ENCODE data around the gene ENOX1.

Gene ENOX1

DNA sequence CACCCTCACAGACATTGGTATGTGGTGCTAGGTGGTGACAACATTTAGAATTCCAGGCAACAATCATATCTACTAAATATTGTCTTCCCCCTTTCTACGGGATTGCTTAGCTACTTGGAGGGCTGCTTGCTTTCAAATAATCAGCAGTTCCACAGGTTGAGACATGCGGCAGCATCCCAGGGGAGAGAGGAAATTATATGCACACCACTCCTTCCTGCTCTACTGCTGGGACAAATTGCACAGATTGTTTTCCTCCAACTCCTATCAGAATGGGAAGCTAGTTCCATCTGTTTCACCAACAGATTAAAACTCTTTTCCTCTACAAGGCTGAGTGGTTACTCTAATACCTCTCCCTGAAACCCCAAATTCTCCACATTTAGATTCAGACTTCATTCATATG lies 488.0 kb downstream of the ENOX1 start:
- no peak for DNase-seq

DNA sequence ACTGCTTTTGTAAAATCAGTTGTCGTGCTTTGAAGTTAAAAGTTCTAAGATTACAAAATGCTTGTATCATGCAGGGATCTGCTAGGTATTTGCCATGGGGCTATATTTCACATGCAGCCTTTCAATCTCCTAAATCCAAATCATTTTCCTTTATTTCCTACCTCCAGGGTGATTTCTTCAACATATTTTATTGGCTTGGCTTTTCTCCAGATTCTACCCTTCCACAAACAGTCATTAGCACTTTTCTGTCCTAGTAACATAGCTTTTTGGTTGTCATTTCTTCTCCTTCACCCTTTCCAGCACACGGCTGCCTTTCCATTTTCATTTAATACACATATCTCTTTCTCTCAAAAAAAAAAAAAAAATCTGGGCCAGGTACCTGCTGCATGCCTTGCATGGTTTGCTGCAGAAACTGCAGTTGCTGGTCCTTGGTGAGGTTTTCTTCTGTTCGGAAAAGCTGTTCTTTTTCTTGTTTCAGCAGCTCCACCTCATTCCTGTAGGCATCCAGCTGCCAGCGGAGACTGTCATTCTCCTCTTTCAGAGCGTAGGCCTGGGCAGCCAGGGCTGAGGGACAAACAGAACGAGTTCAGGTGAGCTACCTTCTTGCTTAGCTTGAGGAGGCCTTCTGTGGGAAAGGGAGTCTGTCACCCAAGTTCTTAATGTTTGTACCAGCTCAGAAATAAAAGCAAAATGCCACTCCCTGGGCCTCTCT lies 488.6 kb downstream of the ENOX1 start:
- DNase-seq, result no peak

DNA sequence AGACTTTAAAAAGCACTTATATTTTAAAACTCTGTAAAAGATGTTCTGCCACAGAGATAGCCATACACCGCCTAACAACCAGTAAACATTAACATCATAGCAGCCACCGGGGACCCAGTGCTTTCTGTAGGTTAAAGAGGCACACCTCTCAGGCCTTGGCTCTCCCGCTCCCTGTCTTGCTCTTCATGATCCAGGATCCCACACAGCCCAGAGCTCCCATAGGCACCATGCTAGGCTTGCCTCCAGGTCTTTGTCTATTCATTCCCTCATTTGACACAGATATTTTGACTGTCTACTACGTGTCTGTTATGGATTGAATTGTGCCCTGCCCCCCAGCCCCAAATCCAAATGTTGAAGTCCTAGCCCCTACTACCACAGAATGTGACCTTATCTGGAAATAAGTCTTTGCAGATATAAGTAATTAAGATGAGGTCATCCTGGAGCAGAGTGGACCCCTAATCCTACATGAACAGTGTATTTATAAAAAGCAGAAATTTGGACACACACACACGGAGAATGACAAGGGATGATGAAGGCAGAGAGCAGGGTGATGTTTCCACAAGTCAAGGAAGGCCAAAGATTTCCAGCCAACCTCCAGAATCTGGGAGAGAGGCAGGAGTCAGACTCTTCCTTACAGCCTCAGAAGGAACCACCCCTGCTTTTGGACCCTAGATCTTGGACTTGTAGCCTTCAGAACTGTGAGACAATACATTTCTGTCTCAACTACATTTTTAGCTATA lies 490.8 kb downstream of the ENOX1 start:
- DNase-seq, result no peak

DNA sequence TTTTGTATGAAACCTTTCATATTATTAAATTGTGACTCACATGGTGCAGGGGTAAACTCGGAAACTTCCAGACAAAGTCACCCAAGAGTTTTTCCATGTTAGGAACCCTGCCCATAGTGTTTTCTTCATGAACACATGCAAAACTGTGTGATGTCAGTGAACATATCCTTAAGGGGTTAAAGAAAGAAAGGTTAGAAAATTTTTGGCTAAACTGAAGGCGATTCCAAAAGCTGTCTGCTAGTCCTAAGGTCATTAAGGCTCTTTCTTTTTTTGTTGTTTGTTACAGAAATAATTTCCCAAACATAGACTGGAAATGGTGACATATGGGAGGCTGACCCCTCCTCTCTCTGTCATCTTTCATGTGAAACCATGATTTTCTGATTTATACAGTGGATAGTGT lies 491.5 kb downstream of the ENOX1 start:
- no peak for DNase-seq

DNA sequence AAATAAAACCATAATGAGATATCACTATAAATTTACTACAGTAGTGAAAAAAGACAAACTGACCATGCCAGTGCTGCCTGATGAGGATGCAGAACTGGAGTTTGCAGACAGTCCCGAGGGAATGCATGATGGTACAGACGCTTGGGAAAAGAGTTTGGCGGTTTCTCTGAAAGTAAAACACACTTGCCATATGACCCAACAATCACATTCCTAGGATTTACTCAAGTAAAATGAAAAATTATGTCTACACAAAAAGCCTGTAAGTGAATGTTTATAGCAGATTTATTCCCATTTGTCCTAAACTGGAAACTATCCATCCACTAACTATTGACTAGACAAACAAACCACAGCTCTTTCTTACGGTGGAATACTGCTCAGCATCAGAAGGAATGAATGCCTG lies 492.4 kb downstream of the ENOX1 start:
- DNase-seq, result no peak

DNA sequence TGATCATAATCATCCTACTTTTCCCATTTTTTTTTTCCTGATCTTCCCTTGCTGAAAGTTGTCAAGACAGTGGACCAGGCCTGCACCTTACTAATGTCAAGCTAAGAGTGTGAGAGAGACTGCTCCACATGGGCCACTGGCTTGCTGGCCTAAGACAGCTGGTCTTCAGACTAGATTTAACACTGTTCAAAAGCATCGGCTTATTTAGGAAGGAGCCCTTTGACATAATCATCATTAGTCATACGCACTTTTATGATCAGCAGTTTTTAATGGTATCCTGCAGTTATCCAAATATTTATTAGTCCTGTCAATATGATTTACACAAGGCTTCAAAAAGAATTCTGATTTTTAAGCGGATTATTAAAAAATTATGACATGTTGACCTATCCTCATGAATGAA lies 492.8 kb downstream of the ENOX1 start:
- no peak for DNase-seq

DNA sequence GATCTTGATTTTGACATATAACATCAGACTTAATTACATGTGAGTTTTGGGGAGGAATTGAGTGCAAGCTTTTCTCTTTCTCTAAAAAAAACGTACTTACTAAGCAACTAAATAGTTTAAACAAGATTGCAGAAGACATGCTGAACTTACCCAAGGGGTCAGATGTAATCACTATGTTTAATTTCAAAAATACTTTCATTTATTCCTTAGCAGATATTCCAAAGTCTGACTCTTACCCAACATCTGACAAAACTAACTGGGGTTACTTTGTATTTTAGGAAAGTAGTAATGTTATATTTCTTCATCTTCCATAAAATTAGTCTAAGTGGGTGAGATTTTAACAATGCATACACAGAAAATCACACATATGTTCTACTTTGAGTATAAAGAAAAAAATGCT lies 493.2 kb downstream of the ENOX1 start:
- DNase-seq, result no peak

DNA sequence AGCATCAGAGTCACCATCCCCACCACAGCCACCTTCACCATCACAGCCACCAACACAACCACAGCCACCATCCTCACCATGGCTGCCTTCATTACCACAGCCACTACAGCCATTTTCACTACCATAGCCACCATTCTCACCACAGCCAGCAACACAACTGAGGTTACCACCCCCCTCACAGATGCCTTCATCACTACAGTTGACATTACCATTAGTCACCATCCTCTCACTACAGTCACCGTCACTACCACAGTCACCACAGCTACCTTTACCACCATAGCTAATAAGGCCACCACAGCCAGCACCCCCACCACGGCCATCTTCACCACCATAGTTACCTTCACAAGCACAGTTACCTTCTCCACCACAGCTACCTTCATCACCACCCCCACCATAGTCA lies 493.8 kb downstream of the ENOX1 start:
- DNase-seq, result no peak

DNA sequence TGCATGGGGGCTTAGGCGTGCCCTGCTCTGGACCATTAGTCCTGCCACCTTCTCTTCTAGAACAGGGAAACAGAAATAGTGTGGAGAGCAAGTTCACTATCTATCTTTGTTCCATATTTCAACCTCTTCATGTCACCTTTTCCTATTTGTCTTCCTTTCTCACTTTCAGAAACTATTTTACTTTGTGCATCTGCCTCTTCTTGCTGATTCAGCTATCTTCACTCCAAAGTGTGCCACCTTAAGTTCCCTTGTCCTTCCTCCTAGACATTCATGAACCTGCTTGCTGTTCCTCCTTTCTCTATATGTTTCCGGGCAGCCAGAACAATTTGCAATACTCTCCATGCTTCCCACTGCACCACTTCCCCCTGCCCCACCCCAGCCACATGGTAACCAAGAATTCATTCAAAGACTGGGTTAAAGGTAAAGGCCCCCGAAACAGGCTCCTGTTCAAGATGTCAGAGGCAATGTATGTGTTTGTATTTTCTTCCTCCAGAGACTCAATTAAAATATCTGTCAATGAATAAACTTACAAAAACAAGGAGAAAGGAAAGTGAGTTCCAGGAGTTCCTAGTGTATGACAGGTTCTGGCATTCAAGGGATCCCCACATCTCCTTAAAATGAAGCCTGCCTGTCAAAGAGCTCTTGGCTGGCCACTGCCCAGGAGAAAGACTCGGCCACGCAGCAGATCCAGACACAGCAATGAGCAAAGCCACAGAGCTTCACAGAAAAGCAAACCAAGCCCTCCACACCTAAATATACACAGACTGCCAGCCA lies 495.3 kb downstream of the ENOX1 start:
- DNase-seq, result no peak

DNA sequence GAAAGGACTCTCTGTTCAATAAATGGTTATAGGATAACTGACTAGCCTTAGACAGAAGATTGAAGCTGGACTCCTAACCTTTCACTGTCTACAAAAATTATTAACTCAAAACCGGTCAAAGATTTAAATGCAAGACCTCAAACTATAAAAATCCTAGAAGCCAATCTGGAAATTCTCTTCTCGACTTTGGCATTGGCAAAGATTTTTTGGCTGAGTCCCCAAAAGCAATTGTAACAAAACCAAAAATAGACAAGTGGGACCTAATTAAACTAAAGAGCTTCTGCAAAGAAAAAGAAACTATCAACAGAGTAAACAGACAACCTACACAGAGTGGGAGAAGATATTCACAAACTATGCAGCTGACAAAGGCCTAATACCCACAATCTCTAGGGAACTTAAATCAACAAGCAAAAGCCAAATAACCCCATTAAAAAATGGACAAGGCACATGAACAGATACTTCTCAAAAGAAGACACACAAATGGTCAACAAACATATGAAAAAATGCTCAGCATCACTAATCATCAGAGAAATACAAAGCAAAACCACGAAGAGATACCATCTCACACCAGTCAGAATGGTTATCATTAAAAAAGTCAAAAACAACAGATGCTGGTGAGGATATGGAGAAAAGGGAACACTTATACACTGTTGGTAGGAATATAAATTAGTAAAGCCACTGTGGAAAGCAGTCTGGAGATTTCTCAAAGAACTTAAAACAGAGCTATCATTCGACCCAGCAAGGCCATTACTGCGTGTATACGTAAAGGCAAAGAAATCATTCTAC lies 497.1 kb downstream of the ENOX1 start:
- DNase-seq, result no peak

DNA sequence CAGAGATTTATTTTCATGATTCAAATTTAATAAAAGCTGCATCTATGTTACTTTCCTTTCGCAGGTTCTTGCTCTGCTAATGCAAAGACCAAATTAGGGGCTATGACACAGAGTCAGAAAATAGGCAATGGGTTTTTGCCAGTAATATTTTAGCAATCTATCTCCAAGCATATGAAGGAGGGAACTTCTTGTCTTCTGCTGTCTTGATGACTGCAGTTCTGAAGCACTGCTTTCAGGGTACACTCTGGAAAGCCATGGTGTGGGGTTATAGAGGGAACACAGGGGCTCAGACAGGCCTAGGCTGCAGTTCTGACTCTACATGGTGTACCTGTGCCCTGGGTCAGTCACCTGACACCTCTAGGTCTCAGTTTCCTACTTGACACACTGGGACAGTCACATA lies 500.0 kb downstream of the ENOX1 start:
- DNase-seq, result no peak

DNA sequence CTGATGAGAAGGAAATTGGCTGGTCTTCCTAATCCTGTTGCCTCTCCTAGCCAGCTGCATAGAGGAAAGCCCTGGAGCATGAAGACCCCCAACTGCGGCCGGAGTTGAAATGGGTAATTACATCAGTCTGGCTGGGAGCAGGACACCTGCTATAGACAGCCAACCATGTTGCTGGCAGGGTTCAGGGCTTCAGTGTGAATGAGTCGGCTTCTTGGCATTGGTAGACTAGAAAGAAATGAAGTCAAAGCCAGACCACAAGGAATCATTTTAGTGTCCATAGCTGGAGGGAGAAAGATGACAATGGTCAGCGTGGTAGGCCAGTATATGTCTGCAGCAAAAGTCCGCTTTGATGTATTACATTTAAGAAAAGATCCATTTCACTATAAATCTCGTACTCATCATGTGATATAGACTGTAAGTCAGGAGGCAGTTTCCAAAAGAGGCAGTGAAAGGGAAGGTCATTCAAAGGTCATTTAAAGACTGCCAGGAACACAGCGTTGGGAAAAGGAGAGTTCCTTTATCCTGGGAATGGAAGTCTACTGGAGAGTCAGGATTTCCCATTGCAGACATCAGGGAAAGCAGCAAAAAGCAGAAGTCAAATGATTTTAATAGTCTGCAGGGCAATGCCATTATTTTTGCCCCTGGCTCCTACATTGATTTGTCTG lies 500.7 kb downstream of the ENOX1 start:
- DNase-seq, result no peak

DNA sequence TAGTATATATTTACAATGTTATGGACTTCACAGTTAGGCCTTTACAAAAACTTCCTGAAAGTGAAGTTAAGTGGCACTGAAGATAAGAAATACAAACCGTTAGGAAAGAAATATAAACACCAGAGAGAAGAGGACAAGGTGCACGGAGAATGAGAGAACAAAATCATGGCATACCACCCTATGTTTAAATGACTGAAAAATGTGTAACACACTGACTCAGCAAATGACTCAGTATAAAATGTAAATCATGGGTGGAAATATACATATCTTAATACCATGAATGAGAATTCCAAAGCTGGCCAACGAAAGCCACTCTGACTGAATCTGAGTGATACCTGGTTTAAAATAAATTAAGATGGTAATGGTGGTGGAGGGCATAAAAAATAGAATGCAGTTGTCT lies 502.6 kb downstream of the ENOX1 start:
- no peak for DNase-seq

DNA sequence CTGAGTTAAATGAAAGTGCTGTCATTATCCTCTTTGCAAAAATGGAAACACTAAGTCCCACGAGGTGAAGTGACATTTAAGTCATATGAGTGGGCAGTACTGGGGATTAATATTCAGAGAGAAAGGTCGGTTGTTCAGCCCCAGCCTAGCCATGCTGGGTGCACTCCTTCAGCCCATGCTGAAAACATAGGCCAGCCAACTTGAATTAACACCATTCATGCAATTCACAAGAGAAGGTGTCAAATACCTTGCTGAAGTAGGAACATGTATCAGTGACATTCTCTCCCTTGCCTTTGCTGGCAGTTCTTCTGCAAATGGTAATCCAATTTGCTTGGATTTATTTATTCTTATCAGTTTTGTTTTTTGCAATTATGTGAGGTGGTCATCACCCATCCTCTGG lies 507.1 kb downstream of the ENOX1 start:
- DNase-seq, result no peak

DNA sequence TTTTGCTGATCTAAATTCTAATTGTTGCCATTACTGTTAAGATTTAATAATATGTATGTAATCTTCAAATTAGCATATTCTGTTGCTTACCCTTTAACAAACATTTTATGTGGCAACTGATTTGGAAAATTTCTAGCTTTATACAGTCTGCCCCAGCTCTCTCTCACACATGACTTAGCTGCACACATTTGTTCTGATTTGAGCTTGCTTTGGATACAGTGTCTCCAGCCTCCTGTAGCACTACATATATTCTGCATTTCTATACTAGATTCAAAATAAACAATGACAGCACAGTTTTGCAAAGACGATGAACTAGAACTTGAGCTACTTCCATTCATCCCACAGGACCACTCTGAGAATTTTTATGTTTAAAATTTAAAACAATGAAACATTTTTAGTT lies 508.6 kb downstream of the ENOX1 start:
- no peak for DNase-seq

DNA sequence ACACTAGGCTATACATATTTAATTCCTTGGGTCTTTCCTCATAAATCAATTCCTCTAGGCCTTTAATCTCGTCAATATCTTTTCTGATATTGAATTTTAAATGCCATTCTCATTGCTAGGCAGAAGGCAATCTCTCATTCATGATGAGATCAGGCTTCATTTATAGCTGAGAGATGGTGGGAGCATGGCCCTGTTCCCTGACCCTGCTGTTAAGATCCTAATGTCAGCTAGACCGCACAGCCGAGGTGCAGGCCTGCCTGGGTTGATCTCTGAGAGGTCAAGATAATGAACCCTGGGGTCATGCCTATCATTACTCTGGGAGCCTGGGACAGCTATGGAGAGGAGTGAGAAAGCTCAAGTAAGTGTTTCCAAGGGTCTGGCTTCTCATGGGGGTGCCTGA lies 509.6 kb downstream of the ENOX1 start:
- DNase-seq, result no peak

DNA sequence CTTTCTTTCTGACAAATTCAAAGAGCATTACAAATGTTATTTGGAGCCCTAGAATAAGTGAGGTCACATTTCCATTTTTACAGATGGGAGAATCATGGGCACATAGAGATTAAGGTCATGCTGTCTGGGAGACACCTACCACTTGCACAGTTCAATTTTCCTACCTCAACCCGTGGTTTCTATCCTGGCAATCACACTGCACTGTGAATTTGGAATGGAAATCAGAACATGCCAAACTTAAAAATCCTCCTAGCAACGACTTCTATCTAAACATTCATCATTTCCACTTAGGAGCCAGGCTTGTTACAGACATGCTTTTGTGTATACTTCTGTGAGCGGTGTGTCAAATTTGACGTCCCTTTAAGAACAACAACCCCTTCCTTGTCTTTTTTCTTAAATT lies 511.9 kb downstream of the ENOX1 start:
- no peak for DNase-seq

DNA sequence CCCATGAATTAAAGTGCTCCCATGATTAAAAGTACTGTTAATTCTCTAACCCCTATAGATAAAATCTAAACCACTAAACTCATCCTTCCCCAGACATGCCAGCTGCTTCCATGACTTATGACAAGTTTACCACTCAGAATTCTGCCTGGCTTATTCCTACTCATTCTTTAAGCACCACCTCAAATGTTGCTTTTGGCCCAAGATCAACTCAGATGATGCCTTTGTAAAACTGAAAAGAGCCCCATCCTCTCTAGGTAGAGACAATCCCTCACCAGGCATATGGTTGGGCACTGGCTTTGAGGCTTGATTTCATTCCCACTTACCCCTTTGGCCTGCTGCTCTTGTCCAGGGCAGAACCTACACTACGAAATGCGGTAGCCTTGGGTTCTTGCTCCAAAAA lies 513.4 kb downstream of the ENOX1 start:
- DNase-seq, result no peak

DNA sequence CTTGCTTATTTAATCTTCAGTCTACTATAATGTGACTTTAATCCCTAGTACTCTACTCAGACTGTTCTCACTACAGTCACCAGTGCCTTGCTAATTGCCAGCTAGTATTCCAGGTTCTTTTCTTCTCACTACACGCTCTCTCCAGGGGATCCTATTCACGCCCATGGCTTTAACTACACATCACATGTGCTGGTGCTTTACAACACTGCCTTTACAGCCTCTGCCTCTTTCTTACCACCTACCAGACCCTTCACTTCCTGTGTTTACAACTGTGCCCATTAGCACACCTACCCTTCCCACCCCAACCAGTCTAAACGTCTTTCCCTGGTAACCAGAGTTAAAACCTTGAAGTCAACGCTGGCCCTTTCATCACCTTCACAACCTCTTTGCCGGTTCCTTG lies 513.9 kb downstream of the ENOX1 start:
- DNase-seq, result no peak

DNA sequence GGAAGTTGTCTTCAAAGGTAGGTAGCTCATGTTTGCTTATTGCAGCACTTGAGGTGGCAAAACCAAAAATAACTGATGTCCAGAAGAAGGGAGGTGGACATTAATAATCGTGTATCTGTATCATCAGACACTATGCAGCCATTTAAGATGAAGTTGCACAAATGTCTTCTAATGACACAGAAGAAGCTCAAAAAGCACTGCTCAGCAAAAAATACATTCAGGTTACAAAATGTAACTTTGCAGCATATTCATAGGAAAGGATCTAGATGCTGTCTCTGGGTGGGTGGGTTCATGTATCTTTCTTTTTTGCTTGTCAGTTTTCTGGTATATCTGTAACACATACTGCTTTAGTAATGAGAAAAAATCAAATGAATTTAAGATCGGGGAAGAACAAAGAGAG lies 515.6 kb downstream of the ENOX1 start:
- DNase-seq, result no peak

DNA sequence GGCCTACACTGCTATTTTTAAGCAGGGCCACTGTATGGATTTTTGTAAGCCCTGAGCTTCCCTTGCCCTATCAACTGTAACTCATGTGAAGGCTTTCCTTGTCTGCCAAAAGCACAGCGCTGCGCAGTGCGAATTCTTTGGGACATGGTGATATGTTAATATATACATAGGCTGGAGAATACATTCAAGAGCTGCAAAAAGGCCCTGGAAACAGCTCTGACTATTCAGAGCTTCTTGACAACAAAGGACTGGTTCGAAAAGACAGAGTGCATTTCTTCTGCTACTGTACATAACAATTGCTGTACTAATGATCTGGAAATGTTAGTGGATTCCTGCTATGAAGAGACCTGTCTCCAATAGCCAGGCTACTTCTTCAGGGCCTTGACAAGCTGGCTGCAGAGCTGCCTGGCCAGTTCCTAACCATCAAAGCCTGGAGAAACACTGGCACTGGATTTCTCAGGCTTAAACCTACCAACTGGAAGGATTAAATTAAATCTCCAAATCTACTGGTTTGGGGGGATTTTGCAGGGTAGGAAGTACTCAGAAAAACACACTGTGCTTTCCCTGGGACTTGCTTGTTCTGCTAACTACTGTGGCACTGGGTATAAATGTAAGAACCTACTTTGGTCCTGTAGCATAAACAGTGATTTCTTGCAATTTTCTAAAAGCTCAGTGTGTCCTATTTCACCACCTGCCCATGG lies 516.5 kb downstream of the ENOX1 start:
- DNase-seq, result no peak

DNA sequence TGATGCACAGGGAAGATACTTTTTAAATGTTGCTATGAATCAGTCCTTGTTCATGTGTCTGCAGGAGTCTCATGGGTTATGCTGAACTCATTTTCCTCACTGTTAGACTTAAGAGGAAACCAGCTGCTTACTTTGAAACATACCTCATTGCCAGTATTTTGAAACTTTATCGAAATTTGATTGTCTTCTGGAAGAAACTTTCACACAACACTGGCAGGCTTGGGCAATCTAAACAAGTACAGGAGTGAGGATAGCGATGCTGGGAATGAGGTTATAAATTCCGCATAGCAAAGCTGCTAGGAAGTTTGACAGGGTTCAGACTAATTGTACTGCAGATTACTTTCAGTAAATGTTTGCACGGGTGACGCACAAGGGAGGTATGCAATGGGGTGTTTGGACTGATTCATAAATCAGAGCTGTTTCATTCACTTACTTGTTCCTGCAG lies 517.7 kb downstream of the ENOX1 start:
- no peak for DNase-seq
